WTC11 (cell line): ENCODE data around the gene SRD5A1.

Experiments
- ATF6 ChIP-seq: sonication (generic); formaldehyde crosslinking; IDR thresholded peaks from 2 replicates; pipeline ENCODE4 v1.8.1; 2023; ENCODE audit warnings: mild to moderate bottlenecking, missing genetic modification reagents
- CBFB ChIP-seq: sonication (generic); formaldehyde crosslinking; IDR thresholded peaks from 2 replicates; pipeline ENCODE4 v1.8.1; 2022; ENCODE audit warnings: mild to moderate bottlenecking, low read depth, missing genetic modification reagents
- CTCF ChIP-seq: fragments of 200-600 bp; IDR thresholded peaks from 2 replicates; pipeline ENCODE4 v1.8.0; 2022; ENCODE audit warnings: antibody characterized with exemption
- E2F5 ChIP-seq: sonication (generic); formaldehyde crosslinking; IDR thresholded peaks from 2 replicates; pipeline ENCODE4 v1.8.1; 2022; ENCODE audit warnings: mild to moderate bottlenecking, moderate library complexity, missing genetic modification reagents
- HMGXB4 ChIP-seq: sonication (generic); formaldehyde crosslinking; IDR thresholded peaks from 2 replicates; pipeline ENCODE4 v1.8.1; 2023; ENCODE audit warnings: mild to moderate bottlenecking, moderate library complexity, missing genetic modification reagents
- JUN ChIP-seq: sonication (generic); formaldehyde crosslinking; IDR thresholded peaks from 2 replicates; pipeline ENCODE4 v1.8.0; 2023; ENCODE audit warnings: mild to moderate bottlenecking, missing genetic modification reagents
- SP1 ChIP-seq: sonication (generic); formaldehyde crosslinking; conservative IDR thresholded peaks from 2 replicates; pipeline ENCODE4 v1.8.1; 2022; ENCODE audit warnings: missing genetic modification reagents
- STAT6 ChIP-seq: sonication (generic); formaldehyde crosslinking; conservative IDR thresholded peaks from 2 replicates; pipeline ENCODE4 v1.8.1; 2023; ENCODE audit warnings: mild to moderate bottlenecking, low read depth, missing genetic modification reagents, moderate library complexity
- ZNF232 ChIP-seq: sonication (generic); formaldehyde crosslinking; IDR thresholded peaks from 2 replicates; pipeline ENCODE4 v1.8.0; 2022; ENCODE audit warnings: mild to moderate bottlenecking, missing genetic modification reagents
- ZNF317 ChIP-seq: sonication (generic); formaldehyde crosslinking; IDR thresholded peaks from 2 replicates; pipeline ENCODE4 v1.8.1; 2023; ENCODE audit warnings: low read depth, mild to moderate bottlenecking, moderate library complexity, missing genetic modification reagents, borderline replicate concordance

- TF ChIP-seq CTCF: no peak
- TF ChIP-seq ZNF232 (CRISPR knock-in tag): no peak
- TF ChIP-seq ATF6 (CRISPR knock-in tag): no peak
- TF ChIP-seq STAT6 (CRISPR knock-in tag): no peak
- TF ChIP-seq E2F5 (CRISPR knock-in tag): no peak
- TF ChIP-seq HMGXB4 (CRISPR knock-in tag): no peak
- no peak for TF ChIP-seq ZNF317 (CRISPR knock-in tag)
- TF ChIP-seq CBFB (CRISPR knock-in tag): no peak
- TF ChIP-seq JUN (CRISPR knock-in tag): no peak
- no peak for TF ChIP-seq SP1 (CRISPR knock-in tag)
Measured at GRCh38 chr5:6586647-6587042, 46.6 kb upstream of the SRD5A1 start.
